HG03103 (cell line): Measurements from ENCODE around the gene DENND1C.
"Not testable (repeated sequence)": the region's sequence is repeated elsewhere in the genome, so short reads cannot be mapped to it uniquely, and the experiment has no call there.

Source experiments
- ATAC-seq: cut with Tn5 transposase; IDR thresholded peaks from one replicate; pipeline ENCODE4 v1.9.1; 2021; ENCODE audit warnings: low read depth; ENCODE audit not compliant: unreplicated experiment

The DENND1C gene

GRCh38 chr19:6508028-6508771 is 26.6 kb upstream of the DENND1C start:
- not testable (repeated sequence) for ATAC-seq

DNA sequence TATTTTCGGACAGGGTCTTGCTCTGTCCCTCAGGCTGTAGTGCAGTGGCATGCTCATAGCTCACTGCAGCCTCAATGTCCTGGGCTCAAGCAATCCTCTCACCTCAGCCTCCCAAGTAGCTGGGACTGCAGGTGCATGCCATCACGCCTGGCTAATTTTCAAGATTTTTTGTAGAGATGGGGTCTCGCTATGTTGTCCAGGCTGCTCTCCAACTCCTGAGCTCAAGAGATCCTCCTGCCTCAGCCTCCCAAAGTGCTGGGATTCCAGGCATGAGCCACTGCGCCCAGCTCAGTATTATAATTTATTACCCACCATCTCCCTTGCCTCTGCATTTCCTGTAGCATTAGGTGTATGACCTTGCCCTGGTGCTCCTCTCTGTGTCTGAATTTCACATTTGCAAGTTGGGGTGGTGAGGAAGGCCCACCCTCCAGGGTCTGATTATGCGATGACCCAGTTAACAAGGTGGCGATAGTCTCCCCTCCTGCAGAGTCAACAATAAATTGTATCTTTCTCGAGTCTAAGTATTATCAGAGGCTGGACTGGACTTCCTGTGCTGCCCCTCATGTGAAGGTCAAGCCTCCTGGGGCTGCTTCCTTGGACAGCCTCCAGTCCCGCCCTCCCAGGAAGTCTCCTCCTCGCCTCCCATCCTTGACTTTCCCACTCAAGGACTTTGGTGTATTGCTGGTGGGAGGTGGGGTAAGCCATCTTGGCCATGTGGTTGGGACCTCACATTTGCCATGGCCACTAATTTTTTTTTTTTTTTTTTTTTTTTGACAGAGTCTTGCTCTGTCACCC is 22.0 kb upstream of the DENND1C start:
- no peak for ATAC-seq

- ATAC-seq: no peak
Observed at GRCh38 chr19:6501740-6502648, 20.4 kb upstream of the DENND1C start, which contains the start of gene TUBB4A. Gene TUBB4A, minus strand, starts transcription at chr19:6502309. Its CDS starts 97 bp downstream, at chr19:6502212.

GRCh38 chr19:6500837-6501739 is 19.5 kb upstream of the DENND1C start:
- no peak for ATAC-seq

DNA sequence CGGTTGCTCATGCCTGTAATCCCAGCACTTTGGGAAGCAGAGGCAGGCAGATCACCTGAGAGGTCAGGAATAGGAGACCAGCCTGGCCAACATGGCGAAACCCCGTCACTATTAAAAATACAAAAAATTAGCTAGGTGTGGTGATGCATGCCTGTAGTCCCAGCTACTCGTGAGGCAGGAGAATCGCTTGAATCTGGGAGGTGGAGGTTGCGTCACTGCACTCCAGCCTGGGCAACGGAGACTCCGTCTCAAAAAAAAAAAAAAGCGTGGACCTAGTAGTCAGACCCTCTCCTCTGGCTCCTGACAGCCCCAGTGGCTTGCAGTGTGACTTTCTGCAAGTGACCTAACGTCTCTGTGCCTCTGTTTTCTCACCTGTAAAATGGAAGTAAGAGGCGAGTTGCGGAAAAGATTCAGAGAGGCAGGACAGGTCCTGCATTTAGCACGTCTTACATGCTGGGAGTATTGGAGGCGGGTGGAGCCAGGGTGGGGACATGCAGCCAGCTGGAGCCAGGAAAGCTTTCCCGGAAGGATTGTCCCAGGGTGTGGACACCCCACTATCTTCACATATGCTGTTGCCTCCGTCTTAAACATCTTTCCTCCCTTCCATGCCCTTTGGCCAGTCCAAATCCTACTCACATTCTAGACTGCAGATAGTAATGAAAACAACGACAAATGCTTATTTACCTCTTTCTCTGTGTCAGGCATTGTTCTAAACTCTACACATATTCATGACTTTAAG is 17.6 kb upstream of the DENND1C start:
- ATAC-seq: no peak

GRCh38 chr19:6498294-6499036 is 16.9 kb upstream of the DENND1C start:
- ATAC-seq: no peak

DNA sequence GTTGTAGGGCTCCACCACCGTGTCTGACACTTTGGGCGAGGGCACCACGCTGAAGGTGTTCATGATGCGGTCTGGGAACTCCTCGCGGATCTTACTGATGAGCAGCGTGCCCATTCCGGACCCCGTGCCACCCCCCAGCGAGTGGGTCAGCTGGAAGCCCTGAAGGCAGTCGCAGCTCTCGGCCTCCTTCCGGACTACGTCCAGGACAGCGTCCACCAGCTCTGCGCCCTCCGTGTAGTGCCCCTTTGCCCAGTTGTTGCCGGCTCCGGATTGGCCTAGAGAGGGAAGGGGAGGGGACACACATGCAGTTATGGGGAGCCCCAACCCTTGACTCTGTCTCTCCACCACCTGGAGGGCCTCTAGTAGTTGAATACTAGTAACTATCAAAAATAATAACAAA is 14.4 kb upstream of the DENND1C start:
- no peak for ATAC-seq

DNA sequence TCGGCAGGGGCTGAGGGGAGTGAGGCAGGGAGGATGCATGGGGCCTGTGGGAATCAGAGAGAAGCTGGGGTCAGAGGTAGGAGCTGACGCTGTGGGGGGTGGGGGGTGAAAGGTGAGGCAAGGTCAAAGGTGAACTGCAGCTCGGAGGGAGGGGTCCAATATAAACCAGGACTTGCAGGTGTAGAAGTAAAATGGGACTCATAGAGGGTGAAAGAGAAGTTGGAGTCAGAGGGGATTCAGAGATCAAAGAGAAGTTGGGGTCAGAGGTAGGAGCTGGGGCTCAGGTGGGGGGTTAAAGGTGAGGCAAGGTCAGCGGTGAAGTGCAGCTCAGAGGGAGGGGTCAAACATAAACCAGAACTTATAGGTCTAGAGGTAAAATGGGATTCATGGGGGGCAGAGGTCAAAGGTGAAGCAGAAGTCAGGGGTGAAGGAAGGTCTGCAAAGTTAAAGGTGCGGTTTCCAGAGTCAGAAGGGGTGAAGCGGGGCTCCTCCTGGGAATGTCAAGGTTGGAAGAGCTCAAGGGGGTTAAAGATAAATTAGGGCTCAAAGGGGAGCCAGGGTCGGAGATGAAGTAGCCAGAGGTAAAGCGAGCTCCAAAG is 12.9 kb upstream of the DENND1C start:
- ATAC-seq: no peak

GRCh38 chr19:6491802-6492592 is 10.4 kb upstream of the DENND1C start:
- no peak for ATAC-seq

GRCh38 chr19:6490134-6490533 is 8.5 kb upstream of the DENND1C start:
- no peak for ATAC-seq

DNA sequence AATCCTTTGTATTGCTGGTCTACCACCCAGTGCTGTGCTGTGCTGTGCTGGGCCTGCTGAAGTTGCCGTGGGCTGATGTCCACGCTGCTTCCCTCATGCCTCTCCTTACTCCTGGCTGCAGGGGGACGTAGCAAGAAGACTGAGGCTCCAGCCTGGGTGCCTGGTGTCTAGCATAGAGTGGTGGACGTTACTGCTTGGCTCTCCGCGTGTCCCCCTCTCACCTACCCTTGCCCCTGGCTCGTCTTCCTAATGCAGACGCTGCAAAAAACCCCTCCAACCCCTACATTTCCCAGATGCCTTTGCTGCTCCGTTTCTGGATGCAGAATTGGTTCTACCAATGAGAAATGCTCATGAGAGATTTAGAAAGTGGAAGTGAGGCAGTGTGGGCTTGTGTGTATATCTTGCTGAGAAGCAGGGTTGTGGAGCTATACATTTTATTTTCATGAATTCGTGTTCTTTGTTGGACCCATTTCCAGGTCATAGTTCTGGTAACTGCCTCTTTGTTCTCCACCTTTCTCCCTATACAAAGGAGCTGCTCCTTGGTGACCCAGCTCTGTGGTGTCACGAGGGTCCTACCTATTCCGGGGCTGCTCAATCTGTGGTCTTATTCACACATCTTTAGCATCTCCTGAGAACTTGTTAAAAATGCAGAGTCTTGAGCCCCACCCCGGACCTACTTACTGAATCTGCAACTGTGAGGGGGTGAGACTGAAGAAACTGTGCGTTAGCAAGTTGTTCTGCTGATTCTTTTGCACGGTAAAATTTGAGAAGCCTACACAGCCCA is 7.9 kb upstream of the DENND1C start:
- ATAC-seq: no peak

DNA sequence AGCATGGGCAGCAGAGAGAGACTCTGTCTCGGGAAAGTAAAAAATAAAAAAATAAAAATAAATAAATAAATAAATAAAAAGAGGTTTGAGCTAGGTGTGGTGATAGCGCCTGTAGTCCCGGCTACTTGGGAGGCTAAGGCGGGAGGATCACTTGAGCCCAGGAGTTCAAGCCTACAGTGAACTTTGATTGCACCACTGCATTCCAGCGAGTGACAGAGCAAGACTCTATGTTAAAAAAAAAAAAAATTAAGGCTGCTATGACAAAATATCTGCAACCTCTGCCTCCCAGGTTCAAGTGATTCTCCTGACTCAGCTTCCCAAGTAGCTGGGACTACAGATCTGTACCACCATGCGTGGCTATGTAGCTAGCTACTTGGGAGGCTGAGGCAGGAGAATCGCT is 3.2 kb upstream of the DENND1C start:
- no peak for ATAC-seq

DNA sequence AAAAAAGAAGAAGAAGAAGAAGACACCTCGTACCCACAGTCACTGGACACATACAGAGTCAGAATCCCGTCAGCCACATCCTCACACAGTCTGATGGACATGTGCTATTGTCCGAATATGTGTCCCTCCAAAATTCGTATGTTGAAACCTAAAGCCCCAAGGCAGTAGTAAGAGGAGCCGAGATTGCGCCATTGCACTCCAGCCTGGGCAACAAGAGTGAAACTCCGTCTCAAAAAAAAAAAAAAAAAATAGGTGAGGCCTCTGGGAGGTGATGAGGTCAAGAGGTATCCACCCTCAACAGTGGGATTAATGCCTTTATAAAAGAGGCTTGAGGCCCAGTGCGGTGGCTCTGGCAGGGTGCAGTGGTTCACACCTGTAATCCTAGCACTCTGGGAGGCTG is 2.6 kb upstream of the DENND1C start:
- ATAC-seq: no peak

GRCh38 chr19:6483235-6483634 is 1.6 kb upstream of the DENND1C start:
- ATAC-seq: no peak

DNA sequence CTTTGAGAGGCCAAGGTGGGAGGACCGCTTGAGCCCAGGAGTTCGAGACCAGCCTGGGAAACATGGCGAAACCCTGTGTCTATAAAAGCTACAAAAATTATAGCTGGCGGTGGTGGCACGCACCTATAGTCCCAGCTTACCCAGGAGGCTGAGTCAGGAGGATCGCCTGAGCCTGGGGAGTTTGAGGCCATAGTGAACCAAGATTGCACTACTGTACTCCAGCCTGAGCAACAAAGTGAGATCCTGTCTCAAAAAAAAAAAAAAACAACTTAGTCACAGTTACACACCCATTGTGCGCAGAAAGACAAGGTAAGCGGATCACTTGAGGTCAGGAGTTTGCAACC is 728 bp upstream of the DENND1C start:
- no peak for ATAC-seq

GRCh38 chr19:6480848-6481415 is 655 bp downstream of the DENND1C start:
- no peak for ATAC-seq
